ENCODE measurements around the gene MTM1. TPM values are rescaled to one million over a fixed set of nuclear protein-coding genes. Genes with fewer than 3 reads are reported as not detected.

Gene MTM1
- total RNA-seq, 1 donor from 2014 or later, result 28.4 TPM

DNA sequence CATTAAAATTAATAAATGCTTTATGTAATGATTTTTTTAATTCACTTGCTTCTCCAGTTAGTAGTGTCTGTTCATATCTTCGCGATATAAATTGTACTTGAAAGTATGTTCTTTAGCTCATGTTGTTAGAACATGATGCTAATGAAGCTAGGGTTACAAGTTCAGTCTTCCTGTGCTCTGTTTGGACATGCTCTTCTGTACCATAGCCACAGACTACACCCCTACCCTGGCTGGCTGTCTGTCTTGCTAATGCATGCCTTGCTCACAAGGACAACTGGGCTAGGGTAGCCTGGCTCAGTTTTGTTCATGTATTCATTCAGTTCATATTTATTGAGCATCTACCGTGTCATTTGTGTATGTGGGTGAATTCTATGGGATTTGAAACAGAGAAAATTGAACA lies 74.0 kb downstream of the MTM1 start:
- Histone ChIP-seq H3K9me3 (no peaks in the 10 kb centered on the region), H3K27me3 (no peaks in the 10 kb centered on the region), H3K27ac (no peak overlapping the region), H3K4me3 (no peak overlapping the region), H3K36me3 (peaks cover 22% of the 10 kb centered on the region), H3K4me1 (no peaks in the 10 kb centered on the region)
- intact Hi-C loops (cut with DNase I), result no loop called here
- ATAC-seq, result no peak
- no peak for TF ChIP-seq CTCF (IDR thresholded peaks at IDR 0.05)
- DNase-seq, result no peak

DNA sequence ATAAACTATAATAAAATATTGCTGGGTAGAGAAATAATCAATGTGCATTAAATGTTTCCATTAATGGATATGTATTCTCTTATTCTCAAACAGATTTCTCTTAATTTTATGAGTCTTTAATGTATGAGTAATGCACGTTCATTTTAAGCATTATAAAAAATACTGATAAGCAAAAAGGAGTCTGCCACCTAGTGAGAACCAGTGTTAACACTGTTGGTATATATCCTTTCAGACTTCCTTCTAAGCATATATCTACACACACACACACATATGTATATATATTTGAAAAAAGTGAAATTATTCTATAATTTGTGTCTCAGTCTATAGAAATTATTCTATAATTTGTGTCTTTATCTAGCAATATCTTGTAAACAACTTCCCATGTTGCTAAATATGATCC lies 74.8 kb downstream of the MTM1 start:
- DNase-seq, result no peak
- H3K27ac ChIP-seq, result no peak overlapping the region
- no peak for TF ChIP-seq CTCF (IDR thresholded peaks at IDR 0.05)
- intact Hi-C loops (cut with DNase I), result no loop called here
- ATAC-seq, result no peak
- peaks cover 22% of the 10 kb centered on the region for H3K36me3 ChIP-seq
- H3K27me3 ChIP-seq, result no peaks in the 10 kb centered on the region
- H3K4me3 ChIP-seq, result no peak overlapping the region
- H3K9me3 ChIP-seq, result no peaks in the 10 kb centered on the region
- no peaks in the 10 kb centered on the region for H3K4me1 ChIP-seq

DNA sequence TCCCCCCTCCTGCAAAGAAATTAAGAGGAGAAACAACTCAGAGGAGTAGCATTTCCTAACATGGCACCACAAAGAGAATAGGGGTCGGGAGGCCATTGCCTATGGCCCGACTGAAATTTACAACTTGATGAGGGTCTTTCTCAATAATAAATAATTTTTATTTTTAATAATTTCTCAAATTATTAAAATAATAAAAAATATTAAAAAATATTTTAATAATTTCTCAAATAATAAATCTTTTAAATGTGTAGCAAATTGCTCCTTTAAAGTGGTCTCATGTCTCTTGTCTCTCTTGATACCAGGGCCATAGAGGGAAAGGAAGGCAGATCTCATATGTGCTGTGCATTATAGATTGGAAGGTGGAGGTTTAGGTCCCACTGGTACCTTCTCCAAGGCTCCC lies 75.5 kb downstream of the MTM1 start:
- ATAC-seq (no peak), DNase-seq (no peak)
- TF ChIP-seq CTCF (IDR thresholded peaks at IDR 0.05), result no peak
- no peak overlapping the region for H3K4me3 ChIP-seq
- no peaks in the 10 kb centered on the region for H3K9me3 ChIP-seq
- H3K27me3 ChIP-seq, result no peaks in the 10 kb centered on the region
- no peak overlapping the region for H3K27ac ChIP-seq
- H3K4me1 ChIP-seq, result no peaks in the 10 kb centered on the region
- H3K36me3 ChIP-seq, result peaks cover 22% of the 10 kb centered on the region
- intact Hi-C loops (cut with DNase I), result no loop called here

DNA sequence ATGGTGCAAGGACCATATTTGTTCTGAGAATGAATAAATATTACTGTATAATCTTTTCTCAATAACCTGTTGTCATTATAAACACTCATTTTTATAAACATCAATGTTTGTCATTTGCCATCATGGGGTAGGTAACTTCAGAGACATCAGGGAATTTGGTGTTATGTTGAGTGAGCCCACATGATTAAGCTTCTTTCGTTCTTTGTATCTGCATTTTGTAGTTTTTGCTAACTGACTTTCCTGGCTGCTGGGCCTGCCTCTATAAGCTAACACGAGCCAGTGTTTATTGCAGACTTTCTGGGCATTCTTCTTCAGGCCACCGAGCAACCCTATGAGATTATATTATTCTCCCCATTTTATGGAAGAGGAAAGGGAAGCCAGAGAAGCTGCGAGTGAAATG lies 76.0 kb downstream of the MTM1 start:
- no peak overlapping the region for H3K4me3 ChIP-seq
- H3K4me1 ChIP-seq, result no peaks in the 10 kb centered on the region
- H3K27ac ChIP-seq, result no peak overlapping the region
- ATAC-seq, result no peak
- DNase-seq, result no peak
- H3K36me3 ChIP-seq, result peaks cover 22% of the 10 kb centered on the region
- H3K9me3 ChIP-seq, result no peaks in the 10 kb centered on the region
- TF ChIP-seq CTCF (IDR thresholded peaks at IDR 0.05), result no peak
- no peaks in the 10 kb centered on the region for H3K27me3 ChIP-seq
- intact Hi-C loops (cut with DNase I), result no loop called here

GRCh38 chrX:150647331-150647730 lies 78.9 kb downstream of the MTM1 start:
- ATAC-seq, result no peak
- H3K4me3 ChIP-seq, result no peak overlapping the region
- DNase-seq, result no peak
- intact Hi-C loops (cut with DNase I), result no loop called here
- H3K36me3 ChIP-seq, result peaks cover 16% of the 10 kb centered on the region
- H3K27me3 ChIP-seq, result no peaks in the 10 kb centered on the region
- no peak overlapping the region for H3K27ac ChIP-seq
- H3K9me3 ChIP-seq, result no peaks in the 10 kb centered on the region
- no peak for TF ChIP-seq CTCF (IDR thresholded peaks at IDR 0.05)
- no peaks in the 10 kb centered on the region for H3K4me1 ChIP-seq

GRCh38 chrX:150648296-150648940 lies 80.0 kb downstream of the MTM1 start:
- TF ChIP-seq CTCF (IDR thresholded peaks at IDR 0.05), result no peak
- Histone ChIP-seq H3K4me1 (no peaks in the 10 kb centered on the region), H3K36me3 (peaks cover 12% of the 10 kb centered on the region), H3K27me3 (no peaks in the 10 kb centered on the region), H3K27ac (no peak overlapping the region), H3K4me3 (no peak overlapping the region), H3K9me3 (no peaks in the 10 kb centered on the region)
- ATAC-seq (no peak), DNase-seq (no peak)
- intact Hi-C loops (cut with DNase I), result no loop called here

All from upper lobe of right lung (tissue), 1 donor.